HL-60 (cell line): Measurements from ENCODE around the gene ITGA7.

Source experiments
- DNase-seq, 2 experiments: peaks; one replicate each; pipeline ENCODE4 v3.0.0-alpha.2; 2010 to 2020; ENCODE audit warnings: low read depth in 1 of 2, low spot score in 1 of 2
- H3K27ac ChIP-seq: fragments of 250-450 bp; sonication (Bioruptor Pico); replicated peaks from 2 replicates; pipeline ENCODE4 v1.5.1; 2020; ENCODE audit warnings: mild to moderate bottlenecking, moderate library complexity
- H3K27me3 ChIP-seq: fragments of 250-450 bp; sonication (Bioruptor Pico); 2 replicates; pipeline ENCODE4 v1.5.1; 2021; ENCODE audit warnings: mild to moderate bottlenecking, moderate library complexity; ENCODE audit not compliant: insufficient read depth, poor library complexity, severe bottlenecking
- H3K4me3 ChIP-seq: replicated peaks from 2 replicates; pipeline ENCODE4 v1.5.1; 2011; ENCODE audit warnings: mild to moderate bottlenecking, control low read depth, low read length; ENCODE audit not compliant: insufficient read depth
- CTCF ChIP-seq: IDR thresholded peaks from one replicate; pipeline ENCODE4 v1.5.1; 2011; ENCODE audit warnings: low read length, control low read depth, inconsistent platforms; ENCODE audit not compliant: insufficient read depth
- GABPA ChIP-seq: IDR thresholded peaks from 2 replicates; pipeline ENCODE4 v1.6.1; 2012; ENCODE audit warnings: low read depth
- POLR2AphosphoS5 ChIP-seq: IDR thresholded peaks from 2 replicates; pipeline ENCODE4 v1.6.1; 2012; ENCODE audit warnings: low read depth
- REST ChIP-seq: IDR thresholded peaks from 2 replicates; pipeline ENCODE4 v1.6.1; 2012; ENCODE audit warnings: low read depth; ENCODE audit not compliant: insufficient replicate concordance
- SPI1 ChIP-seq: IDR thresholded peaks from 2 replicates; pipeline ENCODE4 v1.6.1; 2012; ENCODE audit warnings: low read depth, mild to moderate bottlenecking, borderline replicate concordance

ITGA7 gene

GRCh38 chr12:55729819-55730818, 22.4 kb upstream of the ITGA7 start:
- TF ChIP-seq GABPA (peak; percentile 11; the same call in 1 of the 2 replicates), POLR2AphosphoS5 (no peak), SPI1 (peak; percentile 32; the same call in 1 of the 2 replicates)
- no peaks in the 10 kb centered on the region for H3K27me3 ChIP-seq
- peak overlapping the region; percentile 86 for H3K27ac ChIP-seq
- peak overlapping the region; percentile 57 for H3K4me3 ChIP-seq
- DNase-seq, result peak; percentile 76 to 79

- peak within 1 kb of the TSS; percentile 86 for H3K27ac ChIP-seq
- peak; percentile 85 to 90 for DNase-seq
- peak within 1 kb of the TSS; percentile 57 for H3K4me3 ChIP-seq
- H3K27me3 ChIP-seq, result no peaks in the 10 kb centered on the region
- no peak for TF ChIP-seq REST
- TF ChIP-seq POLR2AphosphoS5, result no peak
- peak; percentile 59; the same call in 1 of the 2 replicates for TF ChIP-seq SPI1
- TF ChIP-seq GABPA, result no peak
These were observed 21.5 kb upstream of the ITGA7 start, which contains the start of gene CD63 for GRCh38 chr12:55728939-55729818. Gene CD63, minus strand, starts transcription at chr12:55729009. Its CDS starts 668 bp downstream, at chr12:55728341.

GRCh38 chr12:55728186-55728938, 20.7 kb upstream of the ITGA7 start:
- Histone ChIP-seq H3K27me3 (no peaks in the 10 kb centered on the region), H3K4me3 (peak overlapping the region; percentile 57), H3K27ac (peak overlapping the region; percentile 86)
- no peak for DNase-seq
- TF ChIP-seq GABPA, result no peak
- no peak for TF ChIP-seq SPI1
- no peak for TF ChIP-seq REST
- no peak for TF ChIP-seq CTCF
- no peak for TF ChIP-seq POLR2AphosphoS5

GRCh38 chr12:55727643-55728185, 20.0 kb upstream of the ITGA7 start:
- H3K27me3 ChIP-seq, result no peaks in the 10 kb centered on the region
- peak overlapping the region; percentile 57 for H3K4me3 ChIP-seq
- no peak for DNase-seq
- TF ChIP-seq POLR2AphosphoS5 (no peak), CTCF (no peak), SPI1 (no peak), GABPA (no peak), REST (no peak)
- peak overlapping the region; percentile 86 for H3K27ac ChIP-seq
